ENCODE data around the gene FBXO24. TPM values are rescaled to one million over a fixed set of nuclear protein-coding genes. Genes with fewer than 3 reads are reported as not detected.
A peak's percentile ranks its signal among the peaks of the same experiment; 100 is the strongest.

The FBXO24 gene
- total and polyA plus RNA-seq, 10 of the 15 experiments (the other 5 are each of a cell fraction or from before 2014, with no cell fraction given) = 0.11 to 0.96 (median 0.27) TPM; not detected in 4

GRCh38 chr7:100612730-100613390 lies 26.7 kb downstream of the FBXO24 start (continued):
- TF ChIP-seq ZBTB4 (CRISPR knock-in tag; IDR thresholded peaks at IDR 0.05) = no peak
- no peak for TF ChIP-seq CUX1 (IDR thresholded peaks at IDR 0.05; ENCODE audit: insufficient replicate concordance, low read depth, low read length)
- no peak for TF ChIP-seq SMAD1 (IDR thresholded peaks at IDR 0.05; ENCODE audit: low read depth, partially characterized antibody)
- TF ChIP-seq GATAD2B (conservative IDR thresholded peaks at IDR 0.05; ENCODE audit: low read depth) = 0 out of 2 replicates have a peak, but pooled peaks have one; percentile 39
- TF ChIP-seq STAT1 (conservative IDR thresholded peaks at IDR 0.05) = no peak
- TF ChIP-seq RBBP5 (conservative IDR thresholded peaks at IDR 0.05) = no peak
- TF ChIP-seq RCOR1 (conservative IDR thresholded peaks at IDR 0.05; ENCODE audit: low read depth, low read length) = no peak
- TF ChIP-seq ZBED1 (IDR thresholded peaks at IDR 0.05; ENCODE audit: borderline replicate concordance) = no peak
- TF ChIP-seq, protein P1, sequence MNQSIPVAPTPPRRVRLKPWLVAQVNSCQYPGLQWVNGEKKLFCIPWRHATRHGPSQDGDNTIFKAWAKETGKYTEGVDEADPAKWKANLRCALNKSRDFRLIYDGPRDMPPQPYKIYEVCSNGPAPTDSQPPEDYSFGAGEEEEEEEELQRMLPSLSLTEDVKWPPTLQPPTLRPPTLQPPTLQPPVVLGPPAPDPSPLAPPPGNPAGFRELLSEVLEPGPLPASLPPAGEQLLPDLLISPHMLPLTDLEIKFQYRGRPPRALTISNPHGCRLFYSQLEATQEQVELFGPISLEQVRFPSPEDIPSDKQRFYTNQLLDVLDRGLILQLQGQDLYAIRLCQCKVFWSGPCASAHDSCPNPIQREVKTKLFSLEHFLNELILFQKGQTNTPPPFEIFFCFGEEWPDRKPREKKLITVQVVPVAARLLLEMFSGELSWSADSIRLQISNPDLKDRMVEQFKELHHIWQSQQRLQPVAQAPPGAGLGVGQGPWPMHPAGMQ (IDR thresholded peaks at IDR 0.05; ENCODE audit: borderline replicate concordance) = no peak
- TF ChIP-seq LARP7 (IDR thresholded peaks at IDR 0.05) = 0 out of 2 replicates have a peak, but pooled peaks have one; percentile 39
- no peak for TF ChIP-seq DPF2 (IDR thresholded peaks at IDR 0.05)
- TF ChIP-seq ZNF24 (IDR thresholded peaks at IDR 0.05) = no peak
- TF ChIP-seq SMC3 (IDR thresholded peaks at IDR 0.05; ENCODE audit: borderline replicate concordance, low read length) = peak; percentile 8; the same call in 1 of the 2 replicates
- TF ChIP-seq CBX5 (IDR thresholded peaks at IDR 0.05; ENCODE audit: low read depth) = no peak
- TF ChIP-seq RAD21 (IDR thresholded peaks at IDR 0.05; ENCODE audit: insufficient read depth, low read depth, low read length) = 0 out of 2 replicates have a peak, but pooled peaks have one; percentile 6
- TF ChIP-seq MLLT1 (IDR thresholded peaks at IDR 0.05) = no peak
- TF ChIP-seq RELA (IDR thresholded peaks at IDR 0.05; ENCODE audit: borderline replicate concordance, partially characterized antibody) = no peak
- no peak for TF ChIP-seq POLR2A (IDR thresholded peaks at IDR 0.05; ENCODE audit: low read depth, low read length)
- no peak for TF ChIP-seq ETV6 (conservative IDR thresholded peaks at IDR 0.05 in 1 of 2, IDR thresholded peaks at IDR 0.05 in 1 of 2; ENCODE audit: borderline replicate concordance in 1 of 2, low read depth in 1 of 2)
- TF ChIP-seq RB1 (IDR thresholded peaks at IDR 0.05; ENCODE audit: borderline replicate concordance) = no peak

All from GM12878 (cell line).